ENCODE results near the gene CETN1. TPM values are rescaled to one million over a fixed set of nuclear protein-coding genes. Genes with fewer than 3 reads are reported as not detected.
A peak's percentile ranks its signal among the peaks of the same experiment; 100 is the strongest.

Gene CETN1
- total RNA-seq (not detected), polyA plus RNA-seq (not detected)
- long read RNA-seq, donor 1 = 0 reads
- long read RNA-seq, donor 2 = 0 reads
- long read RNA-seq, donor 3 = 0 reads
- long read RNA-seq, donor 4 = 0 reads
- long read RNA-seq, donor 5 = 0 reads

- no peaks in the 10 kb centered on the region for H3K27me3 ChIP-seq (ENCODE audit: control insufficient read depth in 3 of 3, insufficient read depth in 3 of 3, low read length in 2 of 3)
- no peak for ATAC-seq (ENCODE audit: insufficient read depth, low FRiP score)
- WGBS, 2 donors = 96 to 97% methylated on average over 38 of the region's 38 CpGs
- no peaks in the 10 kb centered on the region for H3K36me3 ChIP-seq (ENCODE audit: control insufficient read depth in 4 of 4, insufficient read depth in 4 of 4, low read length in 4 of 4)
- peaks cover 0 to 57% (median 0%) of the 10 kb centered on the region in 5 donors for H3K4me1 ChIP-seq (ENCODE audit: control insufficient read depth in 5 of 5, insufficient read depth in 5 of 5, low read length in 5 of 5)
- H3K4me3 ChIP-seq = no peak within 1 kb of the TSS
- no peak for TF ChIP-seq CTCF (IDR thresholded peaks at IDR 0.05; ENCODE audit: control extremely low read depth, extremely low read depth)
- no peak within 1 kb of the TSS for H3K9ac ChIP-seq (ENCODE audit: insufficient read depth in 1 of 2, low read length in 2 of 2)
- DNase-seq = peak in 1 of 3 donors; percentile 8
- H3K9me3 ChIP-seq (ENCODE audit: control insufficient read depth in 4 of 4, insufficient read depth in 3 of 4, low read length in 3 of 4) = peaks cover 0 to 8% (median 2%) of the 10 kb centered on the region in 4 donors
- no peak within 1 kb of the TSS for H3K27ac ChIP-seq (ENCODE audit: low read depth in 1 of 2, low read length in 1 of 2)
Measured at GRCh38 chr18:580154-580553, at the start of gene CETN1. Gene CETN1, plus strand, starts transcription at chr18:580380. Its CDS starts 29 bp downstream, at chr18:580409.

GRCh38 chr18:532018-532417 is 48.2 kb upstream of the CETN1 start:
- no peaks in the 10 kb centered on the region for H3K36me3 ChIP-seq (ENCODE audit: control insufficient read depth in 4 of 4, insufficient read depth in 4 of 4, low read length in 4 of 4)
- no peak for TF ChIP-seq CTCF (IDR thresholded peaks at IDR 0.05; ENCODE audit: control extremely low read depth, extremely low read depth)
- no peak overlapping the region for H3K27ac ChIP-seq (ENCODE audit: low read depth in 1 of 2, low read length in 1 of 2)
- 79 to 87% methylated on average over 4 of the region's 4 CpGs for WGBS, 2 donors
- H3K4me1 ChIP-seq (ENCODE audit: control insufficient read depth in 5 of 5, insufficient read depth in 5 of 5, low read length in 5 of 5) = peaks cover 0 to 6% (median 0%) of the 10 kb centered on the region in 5 donors
- ATAC-seq (ENCODE audit: insufficient read depth, low FRiP score) (no peak), DNase-seq (no peak)
- H3K27me3 ChIP-seq (ENCODE audit: control insufficient read depth in 3 of 3, insufficient read depth in 3 of 3, low read length in 2 of 3) = no peaks in the 10 kb centered on the region
- H3K4me3 ChIP-seq = no peak overlapping the region
- H3K9ac ChIP-seq (ENCODE audit: insufficient read depth in 1 of 2, low read length in 2 of 2) = no peak overlapping the region
- no peaks in the 10 kb centered on the region for H3K9me3 ChIP-seq (ENCODE audit: control insufficient read depth in 4 of 4, insufficient read depth in 3 of 4, low read length in 3 of 4)

- DNase-seq = no peak
- Histone ChIP-seq H3K4me1 (ENCODE audit: control insufficient read depth in 5 of 5, insufficient read depth in 5 of 5, low read length in 5 of 5) (peaks cover 0 to under 1% (median 0%) of the 10 kb centered on the region in 5 donors), H3K9ac (ENCODE audit: insufficient read depth in 1 of 2, low read length in 2 of 2) (no peak overlapping the region), H3K36me3 (ENCODE audit: control insufficient read depth in 4 of 4, insufficient read depth in 4 of 4, low read length in 4 of 4) (no peaks in the 10 kb centered on the region), H3K27me3 (ENCODE audit: control insufficient read depth in 3 of 3, insufficient read depth in 3 of 3, low read length in 2 of 3) (no peaks in the 10 kb centered on the region), H3K27ac (ENCODE audit: low read depth in 1 of 2, low read length in 1 of 2) (no peak overlapping the region), H3K9me3 (ENCODE audit: control insufficient read depth in 4 of 4, insufficient read depth in 3 of 4, low read length in 3 of 4) (no peaks in the 10 kb centered on the region), H3K4me3 (no peak overlapping the region)
- no peak for ATAC-seq (ENCODE audit: insufficient read depth, low FRiP score)
- TF ChIP-seq CTCF (IDR thresholded peaks at IDR 0.05; ENCODE audit: control extremely low read depth, extremely low read depth) = no peak
Measured at GRCh38 chr18:532632-533031, 47.5 kb upstream of the CETN1 start.
